MM.1S (cell line): Measurements from ENCODE around the gene MPRIP.

Source experiments
- EZH2 ChIP-seq: fragments of 300-600 bp; sonication (generic); optimal IDR thresholded peaks from 2 replicates; pipeline ENCODE3; 2017; ENCODE audit warnings: low read depth, mild to moderate bottlenecking, antibody characterized with exemption, low read length, mixed read lengths
- TF ChIP-seq, protein P1 (sequence below): fragments of 300-600 bp; sonication (generic); IDR thresholded peaks from 2 replicates; pipeline ENCODE4 v1.5.1; 2016; ENCODE audit warnings: antibody characterized with exemption, low read length, mixed read lengths

DNA sequence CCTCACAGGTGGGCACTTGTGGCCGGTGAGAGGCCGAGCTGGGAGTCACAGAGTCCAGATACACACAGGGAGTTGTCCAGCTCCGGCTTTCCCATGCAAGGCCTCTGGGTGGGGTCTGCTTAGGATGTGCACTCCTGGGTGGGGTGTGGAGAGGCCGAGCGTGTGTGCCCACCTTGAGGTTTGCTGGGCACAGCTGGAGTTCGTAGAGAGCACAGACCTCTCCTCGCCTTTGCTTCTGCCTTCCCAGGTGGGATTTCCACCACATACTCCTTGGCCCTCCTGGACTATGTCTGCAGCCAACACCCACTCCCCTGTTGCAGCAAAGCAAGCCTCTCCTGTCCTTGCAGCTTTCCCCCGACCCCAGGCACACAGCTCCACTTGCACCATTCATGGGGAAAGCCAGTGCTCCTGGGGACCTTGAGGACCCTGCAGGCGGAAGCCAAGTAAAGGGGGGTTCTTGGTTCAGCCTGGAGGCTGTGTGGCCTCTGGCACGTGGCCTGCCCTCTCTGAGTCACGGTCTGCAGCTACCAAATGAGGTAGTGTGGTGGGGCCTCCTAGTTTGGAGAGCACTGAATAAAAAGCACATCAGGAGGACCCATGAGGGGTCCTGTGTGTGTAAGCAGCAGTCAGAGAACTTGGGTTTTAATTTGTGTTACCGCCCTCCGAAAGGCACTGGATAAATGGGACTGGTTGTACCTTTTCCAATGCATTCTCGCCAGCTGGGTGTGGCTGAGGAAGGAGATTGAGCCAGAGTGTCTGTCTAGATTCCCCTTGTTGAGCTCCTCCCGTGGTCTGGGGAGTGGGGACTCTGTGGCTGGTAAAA is 31.5 kb downstream of the MPRIP start:
- TF ChIP-seq, protein P1, sequence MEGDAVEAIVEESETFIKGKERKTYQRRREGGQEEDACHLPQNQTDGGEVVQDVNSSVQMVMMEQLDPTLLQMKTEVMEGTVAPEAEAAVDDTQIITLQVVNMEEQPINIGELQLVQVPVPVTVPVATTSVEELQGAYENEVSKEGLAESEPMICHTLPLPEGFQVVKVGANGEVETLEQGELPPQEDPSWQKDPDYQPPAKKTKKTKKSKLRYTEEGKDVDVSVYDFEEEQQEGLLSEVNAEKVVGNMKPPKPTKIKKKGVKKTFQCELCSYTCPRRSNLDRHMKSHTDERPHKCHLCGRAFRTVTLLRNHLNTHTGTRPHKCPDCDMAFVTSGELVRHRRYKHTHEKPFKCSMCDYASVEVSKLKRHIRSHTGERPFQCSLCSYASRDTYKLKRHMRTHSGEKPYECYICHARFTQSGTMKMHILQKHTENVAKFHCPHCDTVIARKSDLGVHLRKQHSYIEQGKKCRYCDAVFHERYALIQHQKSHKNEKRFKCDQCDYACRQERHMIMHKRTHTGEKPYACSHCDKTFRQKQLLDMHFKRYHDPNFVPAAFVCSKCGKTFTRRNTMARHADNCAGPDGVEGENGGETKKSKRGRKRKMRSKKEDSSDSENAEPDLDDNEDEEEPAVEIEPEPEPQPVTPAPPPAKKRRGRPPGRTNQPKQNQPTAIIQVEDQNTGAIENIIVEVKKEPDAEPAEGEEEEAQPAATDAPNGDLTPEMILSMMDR, result no peak
- TF ChIP-seq EZH2, result no peak
